Ovary (tissue), 3 donors: ENCODE results near the gene LMAN2L.

Experiments
- CTCF ChIP-seq, 3 donors: fragments of 450-650 bp in 2 of 3; fragments of 200-600 bp in 1 of 3; IDR thresholded peaks; one replicate each; pipeline versions ENCODE4 v1.5.1 to v1.8.0; 2016 to 2022; ENCODE audit warnings: antibody characterized with exemption in 3 of 3, mild to moderate bottlenecking in 1 of 3
- EP300 ChIP-seq: sonication (generic); formaldehyde crosslinking; IDR thresholded peaks from one replicate; pipeline ENCODE4 v1.6.1; 2017; ENCODE audit warnings: antibody characterized with exemption
- POLR2A ChIP-seq: fragments of 450-650 bp; IDR thresholded peaks from one replicate; pipeline ENCODE4 v1.6.1; 2017; ENCODE audit warnings: antibody characterized with exemption, mild to moderate bottlenecking, moderate library complexity
- donor health status: DM: no; HTN: no; CAD: no.

GRCh38 chr2:96699021-96699420 is 40.8 kb downstream of the LMAN2L start:
- TF ChIP-seq POLR2A (no peak), CTCF (IDR thresholded peaks at IDR 0.05) (no peak), EP300 (no peak)
